ENCODE data around the gene PPIB. TPM values are rescaled to one million over a fixed set of nuclear protein-coding genes. Genes with fewer than 3 reads are reported as not detected.

PPIB gene
- total and polyA plus RNA-seq, 9 of the 15 experiments (the other 6 are each of a cell fraction or from before 2014, with no cell fraction given), result 306 to 746 (median 439) TPM

Small RNA genes within 50 kb of the gene (small RNA-seq; reads per million reads assigned to genes)
- not detected for gene RF00019

Other genes with a start within 250 kb of the PPIB start
- gene DAPK2, start 116.5 kb downstream of the PPIB start, total RNA-seq (2014; rRNA removed), result 2.2 and 3.3 TPM in 2 replicates
- gene DAPK2, start 116.5 kb downstream of the PPIB start, total RNA-seq (2014; rRNA removed; fragmentation: Illumina TruSeq; extraction: Trizol), result 1.6 and 1.7 TPM in 2 replicates
- gene DAPK2, start 116.5 kb downstream of the PPIB start, total RNA-seq (2015; rRNA removed; fragmentation: Illumina TruSeq; extraction: Trizol), result 1.3 and 2.2 TPM in 2 replicates
- 3.3 and 3.9 TPM in 2 replicates for gene DAPK2, start 116.5 kb downstream of the PPIB start, total RNA-seq (2021)
- gene DAPK2, start 116.5 kb downstream of the PPIB start, polyA plus RNA-seq (2011; rRNA removed), result 2.9 and 5.2 TPM in 2 replicates
- 1.4 and 1.9 TPM in 2 replicates for gene DAPK2, start 116.5 kb downstream of the PPIB start, polyA plus RNA-seq (2014; fragmentation: Illumina TruSeq; extraction: Trizol)
- under 1 TPM; 0.14 to 0.20 TPM for gene DAPK2, start 116.5 kb downstream of the PPIB start, polyA plus RNA-seq (2014; fragmentation: Nextera tagmentation; extraction: Ambion mirVana)
- 3.5 and 3.6 TPM in 2 replicates for gene DAPK2, start 116.5 kb downstream of the PPIB start, polyA plus RNA-seq (2014; rRNA removed)
- 275 and 313 TPM in 2 replicates for gene CIAO2A, start 69.2 kb downstream of the PPIB start, total RNA-seq (2014; rRNA removed)
- 251 and 275 TPM in 2 replicates for gene CIAO2A, start 69.2 kb downstream of the PPIB start, total RNA-seq (2014; rRNA removed; fragmentation: Illumina TruSeq; extraction: Trizol)
- gene CIAO2A, start 69.2 kb downstream of the PPIB start, total RNA-seq (2015; rRNA removed; fragmentation: Illumina TruSeq; extraction: Trizol), result 287 and 321 TPM in 2 replicates
- gene CIAO2A, start 69.2 kb downstream of the PPIB start, total RNA-seq (2021), result 161 and 181 TPM in 2 replicates
- gene CIAO2A, start 69.2 kb downstream of the PPIB start, polyA plus RNA-seq (2011; rRNA removed), result 189 and 280 TPM in 2 replicates
- 223 and 243 TPM in 2 replicates for gene CIAO2A, start 69.2 kb downstream of the PPIB start, polyA plus RNA-seq (2014; fragmentation: Illumina TruSeq; extraction: Trizol)
- gene CIAO2A, start 69.2 kb downstream of the PPIB start, polyA plus RNA-seq (2014; fragmentation: Nextera tagmentation; extraction: Ambion mirVana), result 100 to 1,000 TPM; 354 to 408 TPM
- gene CIAO2A, start 69.2 kb downstream of the PPIB start, polyA plus RNA-seq (2014; rRNA removed), result 381 and 429 TPM in 2 replicates
- gene SNX1, start 67.0 kb downstream of the PPIB start, total RNA-seq (2014; rRNA removed), result 29.0 and 41.7 TPM in 2 replicates
- 51.0 and 56.4 TPM in 2 replicates for gene SNX1, start 67.0 kb downstream of the PPIB start, total RNA-seq (2014; rRNA removed; fragmentation: Illumina TruSeq; extraction: Trizol)
- 57.5 and 59.9 TPM in 2 replicates for gene SNX1, start 67.0 kb downstream of the PPIB start, total RNA-seq (2015; rRNA removed; fragmentation: Illumina TruSeq; extraction: Trizol)
- gene SNX1, start 67.0 kb downstream of the PPIB start, total RNA-seq (2021), result 94.0 and 105 TPM in 2 replicates
- gene SNX1, start 67.0 kb downstream of the PPIB start, polyA plus RNA-seq (2011; rRNA removed), result 68.8 and 76.2 TPM in 2 replicates
- 81.8 and 87.8 TPM in 2 replicates for gene SNX1, start 67.0 kb downstream of the PPIB start, polyA plus RNA-seq (2014; fragmentation: Illumina TruSeq; extraction: Trizol)
- 10 to 100 TPM; 11.0 to 18.6 TPM for gene SNX1, start 67.0 kb downstream of the PPIB start, polyA plus RNA-seq (2014; fragmentation: Nextera tagmentation; extraction: Ambion mirVana)
- gene SNX1, start 67.0 kb downstream of the PPIB start, polyA plus RNA-seq (2014; rRNA removed), result 84.5 and 91.6 TPM in 2 replicates
- gene SNX22, start 11.3 kb downstream of the PPIB start, total RNA-seq (2014; rRNA removed), result 2.1 and 2.3 TPM in 2 replicates
- gene SNX22, start 11.3 kb downstream of the PPIB start, total RNA-seq (2014; rRNA removed; fragmentation: Illumina TruSeq; extraction: Trizol), result 0.99 and 1.2 TPM in 2 replicates
- 1.1 and 1.2 TPM in 2 replicates for gene SNX22, start 11.3 kb downstream of the PPIB start, total RNA-seq (2015; rRNA removed; fragmentation: Illumina TruSeq; extraction: Trizol)
- 1.8 and 3.0 TPM in 2 replicates for gene SNX22, start 11.3 kb downstream of the PPIB start, total RNA-seq (2021)
- gene SNX22, start 11.3 kb downstream of the PPIB start, polyA plus RNA-seq (2011; rRNA removed), result 0.89 and 0.91 TPM in 2 replicates
- 0.98 and 1.3 TPM in 2 replicates for gene SNX22, start 11.3 kb downstream of the PPIB start, polyA plus RNA-seq (2014; fragmentation: Illumina TruSeq; extraction: Trizol)
- gene SNX22, start 11.3 kb downstream of the PPIB start, polyA plus RNA-seq (2014; fragmentation: Nextera tagmentation; extraction: Ambion mirVana), result 1 to 10 TPM; 2.0 TPM
- 1.7 and 2.0 TPM in 2 replicates for gene SNX22, start 11.3 kb downstream of the PPIB start, polyA plus RNA-seq (2014; rRNA removed)
- 6.9 and 9.4 TPM in 2 replicates for gene CSNK1G1, start 193.2 kb upstream of the PPIB start, total RNA-seq (2014; rRNA removed)
- gene CSNK1G1, start 193.2 kb upstream of the PPIB start, total RNA-seq (2014; rRNA removed; fragmentation: Illumina TruSeq; extraction: Trizol), result 12.7 and 13.0 TPM in 2 replicates
- gene CSNK1G1, start 193.2 kb upstream of the PPIB start, total RNA-seq (2015; rRNA removed; fragmentation: Illumina TruSeq; extraction: Trizol), result 12.0 and 13.5 TPM in 2 replicates
- 10.2 and 10.4 TPM in 2 replicates for gene CSNK1G1, start 193.2 kb upstream of the PPIB start, total RNA-seq (2021)
- gene CSNK1G1, start 193.2 kb upstream of the PPIB start, polyA plus RNA-seq (2011; rRNA removed), result 16.3 and 18.5 TPM in 2 replicates
- 8.3 and 9.5 TPM in 2 replicates for gene CSNK1G1, start 193.2 kb upstream of the PPIB start, polyA plus RNA-seq (2014; fragmentation: Illumina TruSeq; extraction: Trizol)
- 1 to 10 TPM; 4.5 to 4.9 TPM for gene CSNK1G1, start 193.2 kb upstream of the PPIB start, polyA plus RNA-seq (2014; fragmentation: Nextera tagmentation; extraction: Ambion mirVana)
- 5.6 and 5.9 TPM in 2 replicates for gene CSNK1G1, start 193.2 kb upstream of the PPIB start, polyA plus RNA-seq (2014; rRNA removed)
- gene PCLAF, start 218.4 kb upstream of the PPIB start, total RNA-seq (2014; rRNA removed), result 112 and 135 TPM in 2 replicates
- gene PCLAF, start 218.4 kb upstream of the PPIB start, total RNA-seq (2014; rRNA removed; fragmentation: Illumina TruSeq; extraction: Trizol), result 305 and 406 TPM in 2 replicates
- gene PCLAF, start 218.4 kb upstream of the PPIB start, total RNA-seq (2015; rRNA removed; fragmentation: Illumina TruSeq; extraction: Trizol), result 111 and 113 TPM in 2 replicates
- gene PCLAF, start 218.4 kb upstream of the PPIB start, total RNA-seq (2021), result 132 and 161 TPM in 2 replicates
- 331 and 560 TPM in 2 replicates for gene PCLAF, start 218.4 kb upstream of the PPIB start, polyA plus RNA-seq (2011; rRNA removed)
- 427 and 492 TPM in 2 replicates for gene PCLAF, start 218.4 kb upstream of the PPIB start, polyA plus RNA-seq (2014; fragmentation: Illumina TruSeq; extraction: Trizol)
- gene PCLAF, start 218.4 kb upstream of the PPIB start, polyA plus RNA-seq (2014; fragmentation: Nextera tagmentation; extraction: Ambion mirVana), result 100 to 1,000 TPM; 715 to 881 TPM
- 360 and 565 TPM in 2 replicates for gene PCLAF, start 218.4 kb upstream of the PPIB start, polyA plus RNA-seq (2014; rRNA removed)
- gene TRIP4, start 224.8 kb upstream of the PPIB start, total RNA-seq (2014; rRNA removed), result 6.6 and 7.6 TPM in 2 replicates
- 10.9 and 14.9 TPM in 2 replicates for gene TRIP4, start 224.8 kb upstream of the PPIB start, total RNA-seq (2014; rRNA removed; fragmentation: Illumina TruSeq; extraction: Trizol)
- 10.4 and 12.4 TPM in 2 replicates for gene TRIP4, start 224.8 kb upstream of the PPIB start, total RNA-seq (2015; rRNA removed; fragmentation: Illumina TruSeq; extraction: Trizol)
- gene TRIP4, start 224.8 kb upstream of the PPIB start, total RNA-seq (2021), result 15.5 and 17.4 TPM in 2 replicates
- 17.4 and 21.9 TPM in 2 replicates for gene TRIP4, start 224.8 kb upstream of the PPIB start, polyA plus RNA-seq (2011; rRNA removed)
- 22.1 and 23.3 TPM in 2 replicates for gene TRIP4, start 224.8 kb upstream of the PPIB start, polyA plus RNA-seq (2014; fragmentation: Illumina TruSeq; extraction: Trizol)
- gene TRIP4, start 224.8 kb upstream of the PPIB start, polyA plus RNA-seq (2014; fragmentation: Nextera tagmentation; extraction: Ambion mirVana), result 10 to 100 TPM; 11.7 to 16.7 TPM
- 17.2 and 20.1 TPM in 2 replicates for gene TRIP4, start 224.8 kb upstream of the PPIB start, polyA plus RNA-seq (2014; rRNA removed)

Data from K562 (cell line).